ENCODE measurements around the gene ERC2. TPM values are rescaled to one million over a fixed set of nuclear protein-coding genes. Genes with fewer than 3 reads are reported as not detected.

Gene ERC2
- total and polyA plus RNA-seq, 2 of the 13 experiments (the other 11 are each of a cell fraction or from before 2014, with no cell fraction given) = 0.16 to 0.22 TPM

GRCh38 chr3:55813268-55814097 lies 654.8 kb downstream of the ERC2 start (continued):
- TF ChIP-seq RBAK (CRISPR knock-in tag; IDR thresholded peaks at IDR 0.05) = no peak
- no peak for TF ChIP-seq FOXP1 (IDR thresholded peaks at IDR 0.05)
- TF ChIP-seq FOXP1 (CRISPR knock-in tag; IDR thresholded peaks at IDR 0.05) = no peak
- no peak for TF ChIP-seq ZNF788 (CRISPR knock-in tag; IDR thresholded peaks at IDR 0.05; ENCODE audit: borderline replicate concordance)
- no peak for TF ChIP-seq TEAD2 (CRISPR knock-in tag; IDR thresholded peaks at IDR 0.05)
- TF ChIP-seq KLF16 (CRISPR knock-in tag; IDR thresholded peaks at IDR 0.05) = no peak
- no peak for TF ChIP-seq ZNF609 (CRISPR knock-in tag; IDR thresholded peaks at IDR 0.05; ENCODE audit: borderline replicate concordance)
- TF ChIP-seq, protein P1, sequence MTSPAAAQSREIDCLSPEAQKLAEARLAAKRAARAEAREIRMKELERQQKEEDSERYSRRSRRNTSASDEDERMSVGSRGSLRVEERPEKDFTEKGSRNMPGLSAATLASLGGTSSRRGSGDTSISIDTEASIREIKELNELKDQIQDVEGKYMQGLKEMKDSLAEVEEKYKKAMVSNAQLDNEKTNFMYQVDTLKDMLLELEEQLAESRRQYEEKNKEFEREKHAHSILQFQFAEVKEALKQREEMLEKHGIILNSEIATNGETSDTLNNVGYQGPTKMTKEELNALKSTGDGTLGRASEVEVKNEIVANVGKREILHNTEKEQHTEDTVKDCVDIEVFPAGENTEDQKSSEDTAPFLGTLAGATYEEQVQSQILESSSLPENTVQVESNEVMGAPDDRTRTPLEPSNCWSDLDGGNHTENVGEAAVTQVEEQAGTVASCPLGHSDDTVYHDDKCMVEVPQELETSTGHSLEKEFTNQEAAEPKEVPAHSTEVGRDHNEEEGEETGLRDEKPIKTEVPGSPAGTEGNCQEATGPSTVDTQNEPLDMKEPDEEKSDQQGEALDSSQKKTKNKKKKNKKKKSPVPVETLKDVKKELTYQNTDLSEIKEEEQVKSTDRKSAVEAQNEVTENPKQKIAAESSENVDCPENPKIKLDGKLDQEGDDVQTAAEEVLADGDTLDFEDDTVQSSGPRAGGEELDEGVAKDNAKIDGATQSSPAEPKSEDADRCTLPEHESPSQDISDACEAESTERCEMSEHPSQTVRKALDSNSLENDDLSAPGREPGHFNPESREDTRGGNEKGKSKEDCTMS (CRISPR knock-in tag; conservative IDR thresholded peaks at IDR 0.05) = no peak
